Activated CD4-positive, alpha-beta T cell treated with anti-CD3 and anti-CD28 coated beads, Interleukin-2, amount 10 ng/mL, durations not matched to agents 24 days and 14 days (primary cell): ENCODE measurements around the gene C19orf38. TPM values are rescaled to one million over a fixed set of nuclear protein-coding genes. Genes with fewer than 3 reads are reported as not detected.
"Not testable (repeated sequence)": the region's sequence is repeated elsewhere in the genome, so short reads cannot be mapped to it uniquely, and the experiment has no call there.

Source experiments
- DNase-seq: peaks from one replicate; pipeline ENCODE4 v3.0.0; 2022
- H3K27ac Mint-ChIP-seq: one replicate; pipeline ENCODE4 v1.8.0; 2022; ENCODE audit warnings: mild to moderate bottlenecking, mixed read lengths
- H3K27me3 Mint-ChIP-seq: one replicate; pipeline ENCODE4 v1.8.0; 2022; ENCODE audit warnings: mixed read lengths
- H3K36me3 Mint-ChIP-seq: one replicate; pipeline ENCODE4 v1.8.0; 2022; ENCODE audit warnings: low read depth, mild to moderate bottlenecking, mixed read lengths
- H3K4me1 Mint-ChIP-seq: one replicate; pipeline ENCODE4 v1.8.0; 2021; ENCODE audit warnings: mixed read lengths
- H3K4me3 Mint-ChIP-seq: one replicate; pipeline ENCODE4 v1.8.0; 2022; ENCODE audit warnings: mild to moderate bottlenecking, moderate library complexity, mixed read lengths
- H3K9me3 Mint-ChIP-seq: one replicate; pipeline ENCODE4 v1.8.0; 2021; ENCODE audit warnings: mixed read lengths
- intact Hi-C: fragments of 100-400 bp; cut with micrococcal nuclease; formaldehyde crosslinking; loops from one replicate; pipeline ENCODE4 v1.15.1; 2023
- total RNA-seq: library from RNA; stranded (reverse); gene quantifications from 2 replicates; pipeline ENCODE4 v1.2.3, GENCODE V29; 2022

The C19orf38 gene
- total RNA-seq, 1 donor from 2014 or later, result 2.7 TPM

GRCh38 chr19:10850631-10851030 is 2.4 kb downstream of the C19orf38 start:
- Mint-ChIP-seq H3K36me3 (peaks cover 3% of the 10 kb centered on the region), H3K27me3 (no peaks in the 10 kb centered on the region)

GRCh38 chr19:10852098-10852800 is 4.0 kb downstream of the C19orf38 start:
- Mint-ChIP-seq H3K9me3 (no peaks in the 10 kb centered on the region), H3K4me3 (no peak overlapping the region), H3K27me3 (no peaks in the 10 kb centered on the region), H3K4me1 (peaks cover 11% of the 10 kb centered on the region), H3K36me3 (peaks cover 3% of the 10 kb centered on the region), H3K27ac (no peak overlapping the region)
- DNase-seq, result no peak
- intact Hi-C loops, result no loop called here

More at GRCh38 chr19:10850631-10851030, 2.4 kb downstream of the C19orf38 start:
- Mint-ChIP-seq H3K27ac (no peak overlapping the region), H3K4me3 (no peak overlapping the region), H3K9me3 (no peaks in the 10 kb centered on the region), H3K4me1 (peaks cover 11% of the 10 kb centered on the region)
- intact Hi-C loops, result no loop called here
- DNase-seq, result no peak

- peaks cover 7% of the 10 kb centered on the region for H3K4me1 Mint-ChIP-seq
- no peaks in the 10 kb centered on the region for H3K27me3 Mint-ChIP-seq
- no peak overlapping the region for H3K4me3 Mint-ChIP-seq
- H3K27ac Mint-ChIP-seq, result no peak overlapping the region
- intact Hi-C loops, result no loop called here
- DNase-seq, result no peak
- no peaks in the 10 kb centered on the region for H3K9me3 Mint-ChIP-seq
- H3K36me3 Mint-ChIP-seq, result peaks cover 3% of the 10 kb centered on the region
Observed at GRCh38 chr19:10852941-10853340, 4.7 kb downstream of the C19orf38 start.

- Mint-ChIP-seq H3K27me3 (no peaks in the 10 kb centered on the region), H3K4me1 (peaks cover 2% of the 10 kb centered on the region), H3K36me3 (peaks cover 3% of the 10 kb centered on the region), H3K4me3 (no peak overlapping the region), H3K9me3 (no peaks in the 10 kb centered on the region), H3K27ac (no peak overlapping the region)
- DNase-seq, result no peak
- intact Hi-C loops, result no loop called here
Observed at GRCh38 chr19:10854350-10855089, 6.3 kb downstream of the C19orf38 start.

GRCh38 chr19:10855879-10856522 is 7.8 kb downstream of the C19orf38 start:
- no peaks in the 10 kb centered on the region for H3K27me3 Mint-ChIP-seq
- no peak overlapping the region for H3K27ac Mint-ChIP-seq
- H3K4me1 Mint-ChIP-seq, result peaks cover 2% of the 10 kb centered on the region
- no peaks in the 10 kb centered on the region for H3K9me3 Mint-ChIP-seq
- no peak overlapping the region for H3K4me3 Mint-ChIP-seq
- intact Hi-C loops, result no loop called here
- peak; percentile 76 for DNase-seq
- peaks cover 3% of the 10 kb centered on the region for H3K36me3 Mint-ChIP-seq

- H3K9me3 Mint-ChIP-seq, intact Hi-C loops, H3K27me3 Mint-ChIP-seq, H3K4me3 Mint-ChIP-seq, H3K4me1 Mint-ChIP-seq, DNase-seq, H3K36me3 Mint-ChIP-seq, H3K27ac Mint-ChIP-seq: not testable (repeated sequence)
Observed at GRCh38 chr19:10856899-10857298, 8.7 kb downstream of the C19orf38 start.

GRCh38 chr19:10858204-10858828 is 10.1 kb downstream of the C19orf38 start:
- H3K36me3 Mint-ChIP-seq, result peaks cover 3% of the 10 kb centered on the region
- H3K27me3 Mint-ChIP-seq, result no peaks in the 10 kb centered on the region
- intact Hi-C loops, result no loop called here
- H3K27ac Mint-ChIP-seq, result no peak overlapping the region
- DNase-seq, result peak; percentile 74
- H3K4me1 Mint-ChIP-seq, result peaks cover 7% of the 10 kb centered on the region
- H3K9me3 Mint-ChIP-seq, result no peaks in the 10 kb centered on the region
- no peak overlapping the region for H3K4me3 Mint-ChIP-seq

- Mint-ChIP-seq H3K4me1 (peaks cover 14% of the 10 kb centered on the region), H3K36me3 (peaks cover 3% of the 10 kb centered on the region), H3K27me3 (no peaks in the 10 kb centered on the region), H3K4me3 (no peak overlapping the region), H3K9me3 (no peaks in the 10 kb centered on the region), H3K27ac (no peak overlapping the region)
- intact Hi-C loops, result loop anchor here (10.0 kb wide), 1 partner anchor 66 kb away; no protein-coding TSS in a partner anchor
- DNase-seq, result peak; percentile 82
Observed at GRCh38 chr19:10861103-10861651, 13.0 kb downstream of the C19orf38 start.

- intact Hi-C loops, result loop anchor here (10.0 kb wide), 1 partner anchor 68 kb away; no protein-coding TSS in a partner anchor
- Mint-ChIP-seq H3K4me1 (peaks cover 14% of the 10 kb centered on the region), H3K27me3 (no peaks in the 10 kb centered on the region), H3K27ac (no peak overlapping the region), H3K36me3 (peaks cover 3% of the 10 kb centered on the region), H3K9me3 (no peaks in the 10 kb centered on the region), H3K4me3 (no peak overlapping the region)
- DNase-seq, result no peak
Observed at GRCh38 chr19:10862561-10863106, 14.4 kb downstream of the C19orf38 start.

GRCh38 chr19:10863107-10863717 is 15.0 kb downstream of the C19orf38 start:
- peaks cover 20% of the 10 kb centered on the region for H3K4me1 Mint-ChIP-seq
- H3K36me3 Mint-ChIP-seq, result peaks cover 2% of the 10 kb centered on the region
- peak overlapping the region; percentile 71 for H3K27ac Mint-ChIP-seq
- no peak for DNase-seq
- intact Hi-C loops, result loop anchor here (10.0 kb wide), 1 partner anchor 68 kb away; no protein-coding TSS in a partner anchor
- no peak overlapping the region for H3K4me3 Mint-ChIP-seq
- H3K27me3 Mint-ChIP-seq, result no peaks in the 10 kb centered on the region
- H3K9me3 Mint-ChIP-seq, result no peaks in the 10 kb centered on the region

- Mint-ChIP-seq H3K9me3 (no peaks in the 10 kb centered on the region), H3K4me3 (peak overlapping the region; percentile 8), H3K4me1 (peaks cover 24% of the 10 kb centered on the region), H3K36me3 (no peaks in the 10 kb centered on the region), H3K27me3 (no peaks in the 10 kb centered on the region), H3K27ac (peak overlapping the region; percentile 2)
- intact Hi-C loops, result loop anchor here (1.0 to 10.0 kb wide), 3 partner anchors 28 to 147 kb away; partner anchors contain the start of gene TMED1
- peak; percentile 95 for DNase-seq
Observed at GRCh38 chr19:10864538-10864899, 16.3 kb downstream of the C19orf38 start.

GRCh38 chr19:10866495-10866894 is 18.3 kb downstream of the C19orf38 start:
- Mint-ChIP-seq H3K4me1 (peaks cover 29% of the 10 kb centered on the region), H3K9me3 (no peaks in the 10 kb centered on the region), H3K27me3 (no peaks in the 10 kb centered on the region), H3K4me3 (no peak overlapping the region), H3K36me3 (no peaks in the 10 kb centered on the region), H3K27ac (no peak overlapping the region)
- DNase-seq, result no peak
- intact Hi-C loops, result loop anchor here (10.0 kb wide), 1 partner anchor 72 kb away; no protein-coding TSS in a partner anchor
